Suprapubic skin (tissue), 4 donors: ENCODE data around the gene IL37. TPM values are rescaled to one million over a fixed set of nuclear protein-coding genes. Genes with fewer than 3 reads are reported as not detected.

Experiments used
- DNase-seq, 2 donors: peaks; one replicate each; pipeline ENCODE4 v3.0.0-alpha.2; 2019; ENCODE audit warnings: low spot score in 2 of 2
- H3K27ac ChIP-seq: fragments of 200-600 bp; sonication (generic); one replicate; pipeline ENCODE4 v1.5.1; 2019
- H3K27me3 ChIP-seq: fragments of 200-600 bp; sonication (generic); one replicate; pipeline ENCODE4 v1.5.1; 2019
- H3K36me3 ChIP-seq: fragments of 200-600 bp; sonication (generic); one replicate; pipeline ENCODE4 v1.5.1; 2019
- H3K4me1 ChIP-seq: fragments of 200-600 bp; sonication (generic); one replicate; pipeline ENCODE4 v1.5.1; 2019
- H3K4me3 ChIP-seq: fragments of 200-600 bp; sonication (generic); one replicate; pipeline ENCODE4 v1.5.1; 2019; ENCODE audit warnings: mild to moderate bottlenecking
- H3K9me3 ChIP-seq: fragments of 200-600 bp; sonication (generic); one replicate; pipeline ENCODE4 v1.5.1; 2019
- CTCF ChIP-seq, 2 donors: fragments of 200-600 bp in 1 of 2; fragments of 450-650 bp in 1 of 2; sonication (generic) in 1 of 2; IDR thresholded peaks; one replicate each; pipeline ENCODE4 v1.5.1; 2016 to 2019; ENCODE audit warnings: antibody characterized with exemption in 2 of 2, mild to moderate bottlenecking in 1 of 2, moderate library complexity in 1 of 2
- EP300 ChIP-seq: sonication (generic); formaldehyde crosslinking; IDR thresholded peaks from one replicate; pipeline ENCODE4 v1.6.1; 2017; ENCODE audit warnings: antibody characterized with exemption
- POLR2A ChIP-seq, 2 donors: fragments of 450-650 bp; IDR thresholded peaks; one replicate each; pipeline ENCODE4 v1.6.1; 2017; ENCODE audit warnings: antibody characterized with exemption in 2 of 2, mild to moderate bottlenecking in 2 of 2, moderate library complexity in 2 of 2
- POLR2AphosphoS5 ChIP-seq, 3 donors: sonication (generic); formaldehyde crosslinking; IDR thresholded peaks; one replicate each; pipeline ENCODE4 v1.6.1; 2017; ENCODE audit warnings: antibody characterized with exemption in 3 of 3
- WGBS: methylation state at CpG from one replicate; pipeline ENCODE4 v1.1.5; 2018; 5-methylcytosine and 5-hydroxymethylcytosine counted together
- total RNA-seq, 4 donors: library from RNA; depleted of rRNA; stranded (reverse); fragments of >200 nt; gene quantifications; one replicate each; pipeline ENCODE4 v1.1.0, GENCODE V29; 2016

IL37 gene
- total RNA-seq, 4 donors from 2014 or later: 7.2 to 133 (median 124) TPM

DNA sequence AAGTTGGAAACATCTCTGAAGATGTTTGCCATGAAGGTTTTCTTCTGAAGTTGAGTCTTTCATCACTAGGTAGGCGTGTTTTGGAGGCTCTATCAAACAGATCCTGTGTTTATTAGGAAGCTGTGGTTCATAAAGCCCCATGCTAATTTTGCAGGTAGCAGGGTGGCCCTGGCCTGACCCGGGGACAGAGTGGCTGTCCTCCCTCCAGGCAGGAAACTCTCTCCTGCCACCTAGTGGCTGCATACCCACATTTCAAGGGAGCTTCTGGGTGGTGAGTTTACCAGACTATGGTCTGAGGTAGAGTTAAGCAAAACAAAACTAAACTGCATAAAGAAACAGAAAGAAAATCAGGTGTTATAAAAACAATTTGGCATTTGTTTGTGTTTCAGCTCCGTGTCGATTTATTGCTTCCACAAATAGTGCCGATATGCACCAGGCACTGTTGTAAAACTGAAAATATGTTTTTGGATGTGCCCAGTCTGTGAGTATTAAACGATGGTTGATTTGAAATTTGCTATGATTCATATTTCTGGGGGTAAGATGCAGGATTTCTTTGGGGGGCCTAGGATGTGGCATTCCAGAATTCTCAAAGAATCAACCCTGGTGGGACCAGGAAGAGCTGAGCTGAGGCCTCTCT, 26.0 kb upstream of the IL37 start:
- no peak for DNase-seq
- TF ChIP-seq EP300 (no peak), POLR2A (IDR thresholded peaks at IDR 0.05) (no peak), CTCF (IDR thresholded peaks at IDR 0.05) (peak; percentile 21 to 53), POLR2AphosphoS5 (IDR thresholded peaks at IDR 0.05) (no peak)
- 55% methylated on average over 6 of the region's 6 CpGs for WGBS
- no peaks in the 10 kb centered on the region for H3K36me3 ChIP-seq
- no peak overlapping the region for H3K27ac ChIP-seq
- no peaks in the 10 kb centered on the region for H3K4me1 ChIP-seq
- no peak overlapping the region for H3K4me3 ChIP-seq
- H3K9me3 ChIP-seq: no peaks in the 10 kb centered on the region
- H3K27me3 ChIP-seq: no peaks in the 10 kb centered on the region

GRCh38 chr2:112885506-112885902, 25.5 kb upstream of the IL37 start:
- Histone ChIP-seq H3K4me1 (no peaks in the 10 kb centered on the region), H3K27me3 (no peaks in the 10 kb centered on the region), H3K36me3 (no peaks in the 10 kb centered on the region), H3K9me3 (no peaks in the 10 kb centered on the region), H3K4me3 (no peak overlapping the region), H3K27ac (no peak overlapping the region)
- no peak for TF ChIP-seq POLR2AphosphoS5 (IDR thresholded peaks at IDR 0.05)
- TF ChIP-seq EP300: no peak
- TF ChIP-seq CTCF (IDR thresholded peaks at IDR 0.05): no peak
- TF ChIP-seq POLR2A (IDR thresholded peaks at IDR 0.05): no peak
- DNase-seq: no peak
- 86% methylated on average over 4 of the region's 4 CpGs for WGBS

DNA sequence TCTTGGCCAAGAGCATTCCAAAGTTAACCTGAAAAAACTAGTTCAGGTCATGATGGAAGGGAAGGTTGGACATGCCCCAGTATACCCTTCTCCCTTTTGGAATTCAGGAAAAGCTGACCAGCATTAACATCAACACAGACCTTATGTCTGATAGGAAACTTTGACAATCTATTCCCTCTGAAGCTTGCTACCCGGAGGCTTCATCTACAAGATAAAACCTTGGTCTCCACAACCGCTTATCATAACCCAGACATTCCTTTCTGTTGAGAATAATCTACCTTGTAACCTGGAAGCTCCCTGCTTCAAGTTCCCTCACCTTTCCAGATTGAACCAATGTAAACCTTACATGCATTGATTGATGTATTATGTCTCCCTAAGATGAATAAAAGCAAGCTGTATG, 24.7 kb upstream of the IL37 start:
- Histone ChIP-seq H3K27me3 (no peaks in the 10 kb centered on the region), H3K4me1 (no peaks in the 10 kb centered on the region), H3K27ac (no peak overlapping the region), H3K9me3 (no peaks in the 10 kb centered on the region), H3K36me3 (no peaks in the 10 kb centered on the region), H3K4me3 (no peak overlapping the region)
- TF ChIP-seq CTCF (IDR thresholded peaks at IDR 0.05): no peak
- no peak for TF ChIP-seq POLR2A (IDR thresholded peaks at IDR 0.05)
- TF ChIP-seq POLR2AphosphoS5 (IDR thresholded peaks at IDR 0.05): no peak
- TF ChIP-seq EP300: no peak
- no peak for DNase-seq
- 92% methylated on average over 2 of the region's 2 CpGs for WGBS

DNA sequence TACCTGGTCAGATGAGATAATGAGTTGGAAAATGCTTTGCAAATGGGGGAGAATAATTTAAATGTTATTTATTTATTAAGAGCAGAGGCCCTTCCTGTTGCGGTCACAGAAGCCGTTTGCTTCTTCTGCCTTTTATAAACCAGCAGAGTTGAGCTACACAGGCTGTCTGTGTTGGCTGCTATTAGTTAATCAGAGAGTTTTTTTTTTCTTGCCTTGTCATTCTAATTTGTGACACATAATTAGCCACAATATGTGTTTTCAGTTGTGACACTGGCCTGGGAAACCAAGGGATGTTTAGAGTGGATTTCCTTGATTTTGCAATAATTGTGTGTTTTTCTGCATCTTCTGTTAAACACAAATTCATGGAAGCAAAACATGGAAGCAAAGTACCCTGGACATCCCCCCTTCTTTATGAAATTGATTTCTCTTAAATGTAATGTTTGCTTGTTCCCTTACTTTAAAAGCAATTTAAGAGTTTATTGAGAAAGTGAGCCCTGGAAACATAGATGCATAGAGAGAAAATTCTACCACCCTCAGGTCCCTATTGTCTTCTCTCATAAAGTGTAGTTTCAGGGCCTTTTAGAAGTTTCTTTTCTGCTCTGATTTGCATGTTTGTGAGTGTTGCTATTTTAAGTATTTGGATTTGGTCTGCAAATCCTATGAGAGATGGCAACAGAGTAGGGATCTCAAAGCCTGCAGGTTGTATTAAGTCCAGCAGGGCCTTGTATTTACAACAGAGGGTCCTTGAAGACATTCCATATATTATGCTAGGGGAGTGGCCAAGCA, 22.8 kb upstream of the IL37 start:
- H3K27ac ChIP-seq: no peak overlapping the region
- H3K9me3 ChIP-seq: no peaks in the 10 kb centered on the region
- TF ChIP-seq EP300 (no peak), CTCF (IDR thresholded peaks at IDR 0.05) (no peak), POLR2A (IDR thresholded peaks at IDR 0.05) (no peak), POLR2AphosphoS5 (IDR thresholded peaks at IDR 0.05) (no peak)
- H3K4me1 ChIP-seq: no peaks in the 10 kb centered on the region
- WGBS: 67% methylated on average over 2 of the region's 2 CpGs
- no peak overlapping the region for H3K4me3 ChIP-seq
- no peak for DNase-seq
- no peaks in the 10 kb centered on the region for H3K36me3 ChIP-seq
- H3K27me3 ChIP-seq: no peaks in the 10 kb centered on the region

GRCh38 chr2:112889976-112890375, 21.0 kb upstream of the IL37 start:
- TF ChIP-seq CTCF (IDR thresholded peaks at IDR 0.05) (no peak), POLR2A (IDR thresholded peaks at IDR 0.05) (no peak), EP300 (no peak), POLR2AphosphoS5 (IDR thresholded peaks at IDR 0.05) (no peak)
- no peak for DNase-seq
- Histone ChIP-seq H3K4me3 (no peak overlapping the region), H3K4me1 (no peaks in the 10 kb centered on the region), H3K9me3 (no peaks in the 10 kb centered on the region), H3K27ac (no peak overlapping the region), H3K27me3 (no peaks in the 10 kb centered on the region), H3K36me3 (no peaks in the 10 kb centered on the region)
- WGBS: 94% methylated on average over 1 of the region's 1 CpG
